HS-27A (cell line): ENCODE results near the gene LBH.
"Not testable (repeated sequence)": the region's sequence is repeated elsewhere in the genome, so short reads cannot be mapped to it uniquely, and the experiment has no call there.

Experiments
- DNase-seq: peaks from one replicate; pipeline ENCODE4 v3.0.0-alpha.2; 2012; ENCODE audit warnings: low read depth, missing footprints

Gene LBH

GRCh38 chr2:30259071-30259470 is 27.7 kb downstream of the LBH start:
- no peak for DNase-seq

DNA sequence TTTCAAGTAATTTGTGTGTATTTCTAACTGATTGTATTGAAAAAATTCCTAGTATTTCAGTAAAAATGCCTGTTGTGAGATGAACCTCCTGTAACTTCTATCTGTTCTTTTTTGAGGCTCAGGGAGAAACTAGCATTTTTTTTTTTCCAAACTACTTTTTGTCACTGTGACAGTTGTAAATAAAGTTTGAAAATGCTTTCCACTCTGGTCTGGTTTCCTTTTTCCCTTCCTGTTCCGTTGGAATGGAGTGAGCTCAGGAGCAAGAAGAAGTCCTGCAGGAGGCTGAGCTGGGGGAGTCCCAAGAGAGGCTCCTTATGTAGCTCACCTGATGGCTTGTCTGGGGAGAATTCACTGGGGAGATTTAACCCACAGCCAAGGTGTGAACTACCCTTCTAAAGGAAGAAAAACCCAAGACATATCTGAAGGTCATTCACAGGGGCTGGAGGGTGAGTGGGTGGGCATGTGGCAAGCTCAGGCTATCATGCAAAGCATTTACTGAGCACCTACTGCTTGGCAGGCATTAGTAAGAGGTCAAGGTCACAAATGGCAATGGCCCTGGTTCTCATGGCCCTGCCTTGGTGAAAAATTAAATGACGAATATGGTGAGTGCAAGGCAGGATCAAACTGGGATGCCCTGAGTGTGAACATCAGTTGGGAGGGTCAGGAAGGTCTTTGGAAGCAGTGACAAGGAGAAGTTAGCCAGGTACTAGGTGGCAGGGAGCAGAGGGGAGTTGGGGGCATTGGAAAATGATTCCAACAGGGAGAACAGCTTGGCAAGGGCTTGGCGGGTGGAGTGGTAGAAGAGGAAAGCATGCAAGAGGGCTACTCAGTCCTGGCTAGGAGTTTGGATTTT is 28.7 kb downstream of the LBH start:
- DNase-seq: no peak

DNA sequence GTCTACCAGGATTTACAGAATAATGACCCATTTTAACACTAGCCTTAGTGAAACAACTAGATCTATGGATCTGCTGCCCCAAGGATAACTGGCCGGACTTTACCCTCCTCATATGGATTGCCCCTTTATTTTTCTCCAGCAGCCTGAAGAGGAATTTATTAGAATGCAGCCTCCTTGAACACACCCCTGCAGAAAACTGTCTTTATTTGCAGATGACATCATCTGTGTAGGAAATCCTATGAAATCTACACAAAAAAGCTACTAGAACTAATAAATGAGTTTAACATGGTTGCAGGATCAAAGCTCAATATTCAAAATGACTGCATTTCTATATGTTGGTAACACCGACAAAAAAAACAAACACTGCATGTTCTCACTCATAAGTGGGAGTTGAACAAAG is 29.6 kb downstream of the LBH start:
- no peak for DNase-seq

DNA sequence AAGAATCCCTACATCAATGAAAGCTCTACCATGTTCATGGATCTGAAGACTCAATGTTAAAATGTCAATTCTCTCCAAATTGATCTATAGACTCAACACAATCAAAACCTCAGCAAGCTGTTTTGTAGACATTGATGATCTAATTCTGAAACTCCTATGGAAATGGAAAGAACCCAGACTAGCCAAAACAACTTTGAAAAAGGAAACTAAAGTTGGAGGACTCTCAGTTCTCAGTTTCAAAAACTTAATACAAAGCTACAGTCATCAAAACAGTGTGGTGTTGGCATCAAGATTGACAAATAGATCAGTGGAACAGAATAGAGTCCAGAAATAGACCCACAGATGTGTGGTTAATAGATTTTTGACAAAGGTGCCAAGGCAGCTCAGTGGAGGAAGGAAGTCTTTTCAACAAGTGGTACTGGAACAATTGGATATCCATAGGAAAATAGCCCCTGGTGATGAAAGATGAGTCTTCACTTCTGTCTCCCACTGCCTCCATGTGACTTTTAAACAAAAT is 30.4 kb downstream of the LBH start:
- DNase-seq: no peak

DNA sequence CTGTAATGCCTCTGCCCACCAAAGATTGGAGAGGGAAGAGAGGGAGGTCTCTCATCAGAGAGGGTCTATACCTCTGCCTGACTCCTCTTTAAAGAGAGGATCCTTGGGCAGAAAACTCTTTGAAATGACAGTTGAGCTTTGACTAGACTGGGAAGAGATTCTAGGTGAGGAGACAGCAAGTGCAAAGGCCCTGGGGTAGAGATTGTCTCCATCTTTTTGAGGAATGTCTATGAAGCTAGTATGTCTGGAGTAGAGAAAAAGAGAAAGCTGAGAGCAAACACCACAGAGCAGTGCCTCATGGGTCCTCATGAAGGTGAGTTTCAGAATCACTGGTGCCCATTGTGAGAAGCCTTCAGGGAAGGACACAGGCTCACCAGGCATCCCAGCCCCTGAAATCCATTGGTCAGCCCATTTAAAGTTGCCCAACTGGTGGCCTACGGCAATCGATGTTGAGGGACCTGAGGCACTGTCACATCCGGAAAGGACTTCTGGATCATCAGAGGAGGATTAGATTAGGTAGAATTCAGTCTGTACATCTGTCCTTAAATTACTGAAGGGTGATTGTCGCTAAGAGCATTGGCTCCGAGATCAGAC is 31.5 kb downstream of the LBH start:
- DNase-seq: no peak

DNA sequence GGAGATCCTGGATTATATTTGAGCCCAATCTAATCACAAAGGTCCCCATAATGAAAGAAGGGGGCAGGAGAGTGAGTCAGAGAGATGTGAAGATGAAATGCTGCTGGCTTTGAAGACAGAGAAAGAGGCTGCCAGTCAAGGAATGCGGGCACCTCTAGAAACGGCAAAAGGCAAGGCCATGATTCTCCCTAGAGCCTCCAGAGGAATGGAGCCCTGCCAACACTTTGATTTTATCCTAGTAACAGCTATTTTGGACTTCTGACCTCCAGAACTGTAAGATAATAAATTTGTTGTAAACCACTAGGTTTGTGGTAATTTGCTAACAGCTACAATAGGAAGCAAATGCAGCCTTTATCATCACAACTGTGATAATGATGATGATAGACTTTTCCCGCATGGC is 32.9 kb downstream of the LBH start:
- no peak for DNase-seq

GRCh38 chr2:30265052-30266015 is 34.0 kb downstream of the LBH start:
- DNase-seq: peak; percentile 29

GRCh38 chr2:30266051-30266621 is 34.8 kb downstream of the LBH start:
- no peak for DNase-seq

- DNase-seq: no peak
Observed at GRCh38 chr2:30266705-30267104, 35.4 kb downstream of the LBH start.

GRCh38 chr2:30267161-30267975 is 36.0 kb downstream of the LBH start:
- DNase-seq: no peak

- DNase-seq: no peak
Observed at GRCh38 chr2:30268296-30268871, 37.0 kb downstream of the LBH start.

- not testable (repeated sequence) for DNase-seq
Observed at GRCh38 chr2:30269114-30269770, 37.9 kb downstream of the LBH start.

- DNase-seq: no peak
Observed at GRCh38 chr2:30269771-30270145, 38.4 kb downstream of the LBH start.

DNA sequence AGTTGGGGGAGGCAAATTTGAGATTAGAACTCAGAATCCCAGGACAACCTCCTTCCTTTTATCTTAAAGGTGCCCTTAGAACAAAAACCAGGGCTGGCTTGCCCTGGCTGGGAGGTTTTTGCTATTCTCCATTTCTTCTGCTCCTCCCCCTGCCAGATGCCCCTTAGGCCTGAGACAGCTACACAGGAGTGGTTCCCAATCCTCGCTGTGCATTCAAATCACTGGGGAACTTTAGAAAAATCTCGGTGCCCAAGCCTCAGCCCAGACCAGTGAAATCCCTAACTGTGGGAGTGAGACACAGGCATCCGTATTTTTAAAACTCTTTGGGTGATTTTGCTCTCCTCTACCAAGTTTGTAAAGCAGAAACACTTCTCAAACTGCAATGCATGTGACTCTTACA is 38.8 kb downstream of the LBH start:
- DNase-seq: no peak

DNA sequence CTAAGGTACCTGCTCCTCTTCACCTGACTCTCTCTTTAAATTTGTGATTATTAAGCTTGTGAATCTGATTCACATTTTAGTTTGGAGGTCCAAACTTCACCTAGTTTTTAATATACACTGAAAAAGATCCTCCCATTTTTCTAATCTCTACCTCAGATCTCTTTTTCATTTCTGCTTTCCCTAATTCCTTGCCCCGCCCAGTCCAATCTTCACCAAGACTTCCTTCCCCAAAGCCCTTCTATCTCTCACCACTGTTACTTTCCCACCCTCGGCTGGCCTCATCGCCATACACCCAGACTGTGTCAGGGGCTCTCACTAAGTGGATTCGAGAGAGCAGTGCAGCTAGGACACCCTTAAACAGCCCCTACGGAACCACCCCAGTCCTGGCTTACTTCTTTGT is 40.0 kb downstream of the LBH start:
- DNase-seq: no peak

DNA sequence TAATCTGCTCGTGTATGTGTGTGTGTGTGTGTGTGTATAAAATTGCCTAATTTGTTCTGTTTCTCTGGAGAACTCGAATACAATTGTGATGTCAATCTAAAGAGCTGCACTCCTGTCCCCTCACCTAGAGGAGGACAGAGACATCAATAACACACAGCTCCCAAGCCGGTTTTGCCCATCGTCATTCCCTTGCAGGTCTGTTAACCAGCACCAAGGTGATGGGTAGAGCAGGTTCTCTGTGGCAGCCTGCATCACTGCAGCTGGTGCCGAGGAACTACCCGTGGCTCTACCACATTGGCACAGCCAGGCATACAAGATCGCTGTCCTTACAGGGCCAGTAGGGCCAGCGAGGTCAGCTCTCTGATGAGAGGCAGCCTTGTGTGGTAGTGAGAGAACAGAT is 41.0 kb downstream of the LBH start:
- DNase-seq: no peak

GRCh38 chr2:30272761-30273573 is 41.6 kb downstream of the LBH start:
- peak; percentile 62 for DNase-seq

GRCh38 chr2:30273574-30273929 is 42.2 kb downstream of the LBH start:
- DNase-seq: no peak

- no peak for DNase-seq
Observed at GRCh38 chr2:30275256-30275655, 43.9 kb downstream of the LBH start.
